GM21825 (cell line): ENCODE measurements around the gene GPRIN2.

Experiments
- ATAC-seq: cut with Tn5 transposase; IDR thresholded peaks from one replicate; pipeline ENCODE4 v1.9.1; 2021; ENCODE audit warnings: mild to moderate bottlenecking, moderate library complexity; ENCODE audit not compliant: unreplicated experiment

The GPRIN2 gene

DNA sequence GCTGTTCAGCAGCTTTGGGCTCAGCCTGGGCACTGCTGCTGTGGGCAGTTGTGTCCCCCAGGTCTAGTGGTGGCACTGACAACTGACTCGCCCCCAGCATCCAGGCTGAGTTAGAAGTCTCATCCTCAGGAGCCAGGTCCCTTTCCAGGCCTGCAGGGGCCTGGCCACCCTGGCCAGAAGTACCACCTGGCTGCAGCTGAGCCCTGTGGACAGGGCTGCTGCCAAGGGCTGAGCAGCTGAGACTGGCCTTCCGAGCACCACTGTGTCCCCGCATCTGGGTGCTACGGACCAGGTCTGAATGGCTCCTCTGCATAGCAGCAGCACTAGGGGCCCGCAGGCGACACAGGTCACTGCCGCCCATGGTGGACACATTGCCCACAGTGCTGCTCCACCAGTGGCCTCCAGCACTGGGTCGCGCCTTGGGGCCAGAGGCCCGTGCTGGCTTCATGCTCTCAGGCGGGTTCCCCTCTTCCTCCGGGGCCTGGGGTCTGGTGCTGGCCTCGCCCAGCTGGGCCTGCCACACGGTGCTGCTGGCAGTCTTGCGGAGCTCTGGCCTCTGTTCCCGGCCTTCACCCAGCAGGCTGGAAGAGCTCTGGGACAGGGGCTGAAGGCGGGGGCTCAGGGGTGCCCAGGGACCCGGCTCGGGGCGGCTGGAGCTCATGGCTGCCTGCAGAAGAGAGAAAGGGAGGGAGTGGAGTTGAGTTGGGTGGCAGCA is 6.2 kb downstream of the GPRIN2 start:
- ATAC-seq: no peak

- no peak for ATAC-seq
Observed at GRCh38 chr10:46549171-46550075, 7.0 kb downstream of the GPRIN2 start.

- ATAC-seq: no peak
Observed at GRCh38 chr10:46548498-46549090, 7.9 kb downstream of the GPRIN2 start.

DNA sequence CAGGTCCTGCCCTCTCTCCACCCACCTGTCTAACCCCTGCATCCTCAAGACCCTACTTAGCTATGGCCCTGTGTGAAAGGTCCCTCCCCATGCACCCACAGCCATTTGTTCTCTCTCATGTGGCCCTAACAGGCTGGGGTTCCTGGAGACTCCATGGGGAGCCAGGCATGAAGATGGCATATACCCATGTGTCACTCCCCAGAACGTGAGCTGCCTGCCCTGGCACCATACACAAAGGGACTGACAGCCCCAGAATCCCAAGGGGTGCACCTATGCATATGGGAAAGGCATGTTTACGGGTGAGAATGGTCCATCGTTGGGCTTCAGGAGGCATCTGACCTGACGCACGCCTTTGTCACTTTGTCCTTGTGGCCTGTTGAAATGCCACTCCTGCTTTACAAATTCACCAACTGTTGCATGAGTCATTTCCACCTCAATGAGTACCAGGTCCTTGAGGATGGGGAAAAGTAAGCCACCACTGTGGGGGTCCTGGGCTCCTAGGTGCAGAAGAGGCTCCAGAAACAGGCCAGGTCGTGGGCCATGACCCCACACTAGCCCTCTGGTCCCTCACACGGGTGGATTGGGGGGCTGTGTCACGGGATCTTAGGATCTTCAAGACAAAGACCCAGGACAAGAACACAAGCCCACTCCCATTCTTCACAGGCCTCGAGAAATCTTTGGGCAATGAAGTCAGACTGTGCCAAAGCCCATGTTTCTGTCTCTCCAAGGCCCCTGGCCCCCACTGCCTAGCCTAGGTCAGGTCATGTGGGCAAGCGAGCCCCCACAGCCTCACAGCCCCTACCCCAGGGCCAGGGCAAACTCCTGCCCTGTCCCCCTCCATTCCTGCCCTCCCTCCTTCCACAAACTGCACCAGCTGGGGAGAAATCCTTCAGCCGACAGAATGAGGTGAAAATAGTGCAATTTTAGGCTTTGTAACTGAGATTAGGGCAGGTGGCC is 8.6 kb downstream of the GPRIN2 start:
- no peak for ATAC-seq

GRCh38 chr10:46546591-46547540 is 9.6 kb downstream of the GPRIN2 start:
- ATAC-seq: no peak

DNA sequence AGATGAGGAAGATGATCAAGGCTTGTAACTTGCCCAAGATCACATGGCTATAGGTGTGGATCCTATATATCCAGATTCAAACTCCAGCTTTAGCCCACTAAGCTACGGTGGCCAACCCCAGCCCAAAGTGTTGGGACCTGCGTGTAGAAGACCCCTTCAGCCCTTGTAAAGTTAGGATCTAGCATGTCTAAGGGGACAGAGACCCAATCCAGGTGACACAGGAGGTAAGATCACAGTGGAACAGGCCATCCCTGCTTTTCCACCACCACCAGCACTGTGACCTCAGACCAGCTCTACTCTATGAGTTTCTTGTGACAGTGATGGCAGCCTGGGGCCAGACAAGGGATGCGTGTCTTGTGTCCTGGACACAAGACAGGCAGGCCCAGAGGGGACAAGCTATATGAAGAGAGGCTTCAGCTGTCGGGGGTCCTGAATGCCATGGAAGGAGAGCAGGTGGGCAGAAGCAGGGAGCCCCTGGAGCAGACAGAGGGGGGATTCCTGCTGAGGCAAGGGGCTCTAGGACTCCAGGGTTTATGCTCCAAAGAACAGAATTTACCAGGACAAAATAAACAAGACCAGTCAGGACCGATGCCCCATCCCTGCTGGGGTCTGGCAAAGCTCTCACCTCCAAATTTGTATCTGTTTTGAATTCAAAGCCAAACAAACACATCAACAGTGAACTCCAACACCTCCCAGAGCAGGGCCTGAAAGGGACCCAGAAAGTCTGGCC is 10.4 kb downstream of the GPRIN2 start:
- no peak for ATAC-seq

GRCh38 chr10:46544989-46545791 is 11.3 kb downstream of the GPRIN2 start:
- no peak for ATAC-seq

- ATAC-seq: no peak
Observed at GRCh38 chr10:46543466-46544377, 12.7 kb downstream of the GPRIN2 start.

GRCh38 chr10:46542567-46543465 is 13.6 kb downstream of the GPRIN2 start:
- ATAC-seq: no peak

- no peak for ATAC-seq
Observed at GRCh38 chr10:46541735-46542566, 14.5 kb downstream of the GPRIN2 start.

GRCh38 chr10:46541017-46541661 is 15.3 kb downstream of the GPRIN2 start:
- ATAC-seq: no peak

GRCh38 chr10:46540412-46541016 is 15.9 kb downstream of the GPRIN2 start:
- no peak for ATAC-seq

DNA sequence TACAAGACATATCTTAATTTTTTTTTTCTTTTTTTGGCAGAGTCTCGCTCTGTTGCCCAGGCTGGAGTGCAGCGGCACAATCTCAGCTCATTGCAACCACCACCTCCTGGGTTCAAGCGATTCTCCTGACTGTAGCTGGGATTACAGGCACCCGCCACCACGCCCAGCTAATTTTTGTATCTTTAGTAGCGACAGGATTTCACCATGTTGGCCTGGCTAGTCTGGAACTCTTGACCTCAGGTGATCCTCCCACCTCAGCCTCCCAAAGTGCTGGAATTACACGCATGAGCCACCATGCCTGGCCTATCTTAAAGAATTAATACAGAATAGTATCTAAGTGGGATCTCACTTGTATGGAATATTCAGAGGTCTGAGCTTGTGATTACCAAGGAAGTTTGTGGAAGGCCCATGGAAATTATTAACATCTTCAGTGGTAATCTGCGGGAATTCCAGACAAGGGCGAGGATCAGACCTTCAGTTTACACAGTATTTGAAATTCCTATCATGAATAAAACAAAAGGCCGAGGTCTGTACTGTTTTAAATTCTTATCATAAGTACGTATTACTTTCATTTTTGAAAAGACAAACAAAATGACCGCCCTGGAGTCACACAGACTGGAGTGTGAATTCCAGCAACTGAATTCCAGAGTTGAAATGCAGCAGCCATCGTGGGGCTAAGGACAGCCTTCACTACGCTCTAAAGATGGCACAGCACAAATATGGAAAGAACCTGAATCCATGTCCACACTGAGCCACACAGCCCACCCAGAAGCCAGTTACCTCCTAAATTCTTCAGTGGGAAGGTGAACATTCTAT is 16.7 kb downstream of the GPRIN2 start:
- ATAC-seq: no peak
